Erythroblast (primary cell): ENCODE data around the gene NLN.

ENCODE experiments used
- GATA1 ChIP-seq: IDR thresholded peaks from 2 replicates; pipeline ENCODE4 v1.6.1; 2011; ENCODE audit warnings: low read depth, mild to moderate bottlenecking, control low read depth, low read length, moderate library complexity
- POLR2A ChIP-seq: IDR thresholded peaks from 2 replicates; pipeline ENCODE4 v1.6.1; 2011; ENCODE audit warnings: mild to moderate bottlenecking, low read length

DNA sequence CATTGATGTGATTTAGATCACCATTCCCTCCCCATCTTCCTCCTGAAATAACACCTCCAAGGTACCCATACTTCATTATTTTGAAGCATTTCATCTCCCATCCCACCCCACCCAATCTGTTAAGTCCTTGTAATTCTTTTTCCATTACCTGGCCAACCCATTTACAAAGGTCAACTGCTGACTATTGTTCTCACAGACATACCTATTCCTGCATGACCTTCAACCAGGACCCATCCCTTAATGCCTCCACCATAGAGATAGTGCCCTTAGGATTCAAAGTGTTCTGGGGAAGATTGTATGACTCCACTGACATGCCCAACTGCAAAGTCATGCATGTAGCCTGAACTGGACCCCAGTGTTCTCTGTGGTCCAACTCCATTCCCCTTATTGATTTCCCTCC lies 91.2 kb downstream of the NLN start:
- TF ChIP-seq POLR2A (no peak), GATA1 (no peak)
